ENCODE measurements around the gene ATXN1.

ATXN1 gene

DNA sequence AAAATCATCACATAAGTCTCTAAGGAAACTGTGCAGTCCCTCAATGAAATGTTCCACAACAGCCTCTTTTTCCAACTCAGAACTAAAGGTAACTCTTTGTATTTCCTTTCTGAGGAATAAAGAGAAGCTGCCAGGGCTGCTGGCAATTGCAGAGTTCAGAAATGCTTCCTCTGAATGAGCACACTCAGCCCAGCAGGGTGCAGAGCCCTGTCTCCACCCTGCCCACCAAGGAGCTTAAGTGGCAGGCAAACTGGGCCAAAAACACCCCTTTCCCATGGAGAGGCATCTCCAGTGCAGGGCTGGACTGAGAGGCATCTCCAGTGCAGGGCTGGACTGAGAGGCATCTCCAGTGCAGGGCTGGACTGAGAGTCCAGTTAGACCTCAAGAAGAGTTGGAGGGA is 267.5 kb downstream of the ATXN1 start:
- Histone ChIP-seq H3K4me2 (ENCODE audit: low read length) (no peak overlapping the region), H3K27ac (no peak overlapping the region), H3K27me3 (ENCODE audit: control insufficient read depth, insufficient read depth, low read length) (no peaks in the 10 kb centered on the region), H3K9ac (no peak overlapping the region), H2AFZ (no peak overlapping the region), H3K4me3 (ENCODE audit: low read depth, low read length) (no peak overlapping the region), H3K79me2 (no peaks in the 10 kb centered on the region), H3K4me1 (peaks cover 6% of the 10 kb centered on the region), H3K36me3 (ENCODE audit: control insufficient read depth, insufficient read depth, low read length) (no peaks in the 10 kb centered on the region), H3K9me3 (ENCODE audit: control insufficient read depth, low read length) (no peaks in the 10 kb centered on the region)
- no peak for TF ChIP-seq CTCF (IDR thresholded peaks at IDR 0.05)

GRCh38 chr6:16493112-16493511 is 268.1 kb downstream of the ATXN1 start:
- Histone ChIP-seq H3K27ac (no peak overlapping the region), H3K4me1 (peaks cover 9% of the 10 kb centered on the region), H3K9me3 (ENCODE audit: control insufficient read depth, low read length) (no peaks in the 10 kb centered on the region), H3K79me2 (no peaks in the 10 kb centered on the region), H3K4me3 (ENCODE audit: low read depth, low read length) (no peak overlapping the region), H3K9ac (no peak overlapping the region), H3K27me3 (ENCODE audit: control insufficient read depth, insufficient read depth, low read length) (no peaks in the 10 kb centered on the region), H2AFZ (no peak overlapping the region), H3K4me2 (ENCODE audit: low read length) (no peak overlapping the region), H3K36me3 (ENCODE audit: control insufficient read depth, insufficient read depth, low read length) (no peaks in the 10 kb centered on the region)
- no peak for TF ChIP-seq CTCF (IDR thresholded peaks at IDR 0.05)

GRCh38 chr6:16491666-16492313 is 269.5 kb downstream of the ATXN1 start:
- H3K4me3 ChIP-seq (ENCODE audit: low read depth, low read length) = no peak overlapping the region
- no peaks in the 10 kb centered on the region for H3K27me3 ChIP-seq (ENCODE audit: control insufficient read depth, insufficient read depth, low read length)
- no peak overlapping the region for H3K27ac ChIP-seq
- no peak overlapping the region for H2AFZ ChIP-seq
- no peak overlapping the region for H3K9ac ChIP-seq
- H3K79me2 ChIP-seq = no peaks in the 10 kb centered on the region
- H3K9me3 ChIP-seq (ENCODE audit: control insufficient read depth, low read length) = no peaks in the 10 kb centered on the region
- no peak overlapping the region for H3K4me2 ChIP-seq (ENCODE audit: low read length)
- no peak for TF ChIP-seq CTCF (IDR thresholded peaks at IDR 0.05)
- peaks cover 9% of the 10 kb centered on the region for H3K4me1 ChIP-seq
- no peaks in the 10 kb centered on the region for H3K36me3 ChIP-seq (ENCODE audit: control insufficient read depth, insufficient read depth, low read length)

- no peak for TF ChIP-seq CTCF (IDR thresholded peaks at IDR 0.05)
- H3K9ac ChIP-seq = no peak overlapping the region
These were observed 270.6 kb downstream of the ATXN1 start for GRCh38 chr6:16490616-16491015.

GRCh38 chr6:16488813-16489212 is 272.4 kb downstream of the ATXN1 start:
- no peak overlapping the region for H3K4me3 ChIP-seq (ENCODE audit: low read depth, low read length)
- no peak overlapping the region for H3K27ac ChIP-seq
- H3K27me3 ChIP-seq (ENCODE audit: control insufficient read depth, insufficient read depth, low read length) = no peaks in the 10 kb centered on the region
- no peaks in the 10 kb centered on the region for H3K79me2 ChIP-seq
- TF ChIP-seq CTCF (IDR thresholded peaks at IDR 0.05) = no peak
- H3K36me3 ChIP-seq (ENCODE audit: control insufficient read depth, insufficient read depth, low read length) = no peaks in the 10 kb centered on the region
- H3K4me2 ChIP-seq (ENCODE audit: low read length) = no peak overlapping the region
- H3K9me3 ChIP-seq (ENCODE audit: control insufficient read depth, low read length) = no peaks in the 10 kb centered on the region
- H2AFZ ChIP-seq = no peak overlapping the region
- H3K9ac ChIP-seq = no peak overlapping the region
- peaks cover 9% of the 10 kb centered on the region for H3K4me1 ChIP-seq

More at GRCh38 chr6:16490616-16491015, 270.6 kb downstream of the ATXN1 start:
- Histone ChIP-seq H3K27ac (no peak overlapping the region), H3K36me3 (ENCODE audit: control insufficient read depth, insufficient read depth, low read length) (no peaks in the 10 kb centered on the region), H3K79me2 (no peaks in the 10 kb centered on the region), H2AFZ (no peak overlapping the region), H3K27me3 (ENCODE audit: control insufficient read depth, insufficient read depth, low read length) (no peaks in the 10 kb centered on the region), H3K4me3 (ENCODE audit: low read depth, low read length) (no peak overlapping the region), H3K4me2 (ENCODE audit: low read length) (no peak overlapping the region), H3K9me3 (ENCODE audit: control insufficient read depth, low read length) (no peaks in the 10 kb centered on the region), H3K4me1 (peaks cover 9% of the 10 kb centered on the region)
